ENCODE results near the gene RNF31.

Gene RNF31

GRCh38 chr14:24138396-24139271, 8.7 kb upstream of the RNF31 start:
- no peak for DNase-seq

GRCh38 chr14:24139272-24139934, 7.9 kb upstream of the RNF31 start:
- DNase-seq: no peak

- DNase-seq: peak; percentile 100
Observed at GRCh38 chr14:24141097-24141880, 6.0 kb upstream of the RNF31 start, which contains the start of gene EMC9. TSS of gene EMC9 (minus strand) at chr14:24141591. CDS start at chr14:24141304, 287 bp downstream.

- DNase-seq: no peak
Observed at GRCh38 chr14:24143511-24143910, 3.8 kb upstream of the RNF31 start.

GRCh38 chr14:24144451-24144850, 2.8 kb upstream of the RNF31 start:
- no peak for DNase-seq

- no peak for DNase-seq
Observed at GRCh38 chr14:24145219-24145618, 2.1 kb upstream of the RNF31 start.

- DNase-seq: no peak
Observed at GRCh38 chr14:24145690-24146452, 1.4 kb upstream of the RNF31 start.

- DNase-seq: peak; percentile 73 to 78
Observed at GRCh38 chr14:24146453-24146977, 783 bp upstream of the RNF31 start, which contains the start of gene PSME2. TSS of gene PSME2 (minus strand) at chr14:24146610. CDS start at chr14:24146581, 29 bp downstream.

GRCh38 chr14:24147761-24148428, 597 bp downstream of the RNF31 start:
- DNase-seq: no peak

- DNase-seq: no peak
Observed at GRCh38 chr14:24149302-24149969, 2.1 kb downstream of the RNF31 start.

- no peak for DNase-seq
Observed at GRCh38 chr14:24150061-24150460, 2.8 kb downstream of the RNF31 start.

- DNase-seq: no peak
Observed at GRCh38 chr14:24150567-24150966, 3.3 kb downstream of the RNF31 start.

- no peak for DNase-seq
Observed at GRCh38 chr14:24150993-24151392, 3.7 kb downstream of the RNF31 start.

- DNase-seq: no peak
Observed at GRCh38 chr14:24151404-24152080, 4.2 kb downstream of the RNF31 start.

GRCh38 chr14:24155100-24155499, 7.8 kb downstream of the RNF31 start:
- DNase-seq: no peak

GRCh38 chr14:24156840-24157239, 9.5 kb downstream of the RNF31 start:
- no peak for DNase-seq

GRCh38 chr14:24157331-24157730, 10.0 kb downstream of the RNF31 start:
- DNase-seq: no peak

GRCh38 chr14:24159777-24160498, 12.6 kb downstream of the RNF31 start:
- no peak for DNase-seq

GRCh38 chr14:24160499-24160849, 13.2 kb downstream of the RNF31 start:
- no peak for DNase-seq

Data from activated CD4-positive, alpha-beta T cell treated with anti-CD3 and anti-CD28 coated beads, Interleukin-2, amount 50 U/mL, for 4 hours (primary cell).